CD14-positive monocyte (primary cell): ENCODE measurements around the gene BUD23. TPM values are rescaled to one million over a fixed set of nuclear protein-coding genes. Genes with fewer than 3 reads are reported as not detected.

Experiments used
- DNase-seq, 3 donors: peaks; one replicate each; pipeline ENCODE4 v3.0.0-alpha.2; 2011 to 2022
- H2AFZ ChIP-seq: 2 replicates; pipeline ENCODE4 v1.6.0; 2012; ENCODE audit warnings: mild to moderate bottlenecking, low read depth, low read length, inconsistent platforms; ENCODE audit not compliant: insufficient read depth, poor library complexity, severe bottlenecking
- H3K27ac ChIP-seq, 2 donors: 1 replicate in 1 of 2; 2 replicates in 1 of 2; pipeline ENCODE4 v1.5.1; 2012 to 2013; ENCODE audit warnings: low read length in 2 of 2, control low read depth in 1 of 2, inconsistent platforms in 1 of 2, low read depth in 1 of 2, mild to moderate bottlenecking in 1 of 2
- H3K27me3 ChIP-seq, 2 donors: one replicate each; pipeline versions ENCODE4 v1.6.0 to v1.6.1; 2011 to 2013; ENCODE audit warnings: low read length in 2 of 2; ENCODE audit not compliant: control insufficient read depth in 2 of 2, insufficient read depth in 2 of 2
- H3K36me3 ChIP-seq, 2 donors: replicated peaks in 1 of 2; 1 replicate in 1 of 2; 2 replicates in 1 of 2; pipeline versions ENCODE4 v1.5.1 to v1.6.1; 2012 to 2013; ENCODE audit warnings: low read length in 2 of 2, control low read depth in 1 of 2, inconsistent platforms in 1 of 2, mild to moderate bottlenecking in 1 of 2; ENCODE audit not compliant: insufficient read depth in 2 of 2, control insufficient read depth in 1 of 2
- H3K4me1 ChIP-seq, 2 donors: 1 replicate in 1 of 2; 2 replicates in 1 of 2; pipeline versions ENCODE4 v1.5.1 to v1.6.1; 2012 to 2013; ENCODE audit warnings: low read length in 2 of 2, control low read depth in 1 of 2, inconsistent platforms in 1 of 2, mild to moderate bottlenecking in 1 of 2, moderate library complexity in 1 of 2; ENCODE audit not compliant: insufficient read depth in 2 of 2, control insufficient read depth in 1 of 2
- H3K4me2 ChIP-seq: replicated peaks from 2 replicates; pipeline ENCODE3; 2012; ENCODE audit warnings: low read length, moderate library complexity, mild to moderate bottlenecking; ENCODE audit not compliant: poor library complexity, severe bottlenecking; ENCODE audit errors: extremely low read depth
- H3K4me3 ChIP-seq, 3 experiments: fragments of 200-600 bp in 1 of 3; sonication (generic) in 1 of 3; replicated peaks in 1 of 3; 1 replicate in 2 of 3; 2 replicates in 1 of 3; pipeline ENCODE4 v1.5.1; 2011 to 2013; ENCODE audit warnings: low read length in 3 of 3, mild to moderate bottlenecking in 3 of 3, control low read depth in 2 of 3, low read depth in 2 of 3, inconsistent platforms in 1 of 3, moderate library complexity in 1 of 3
- H3K79me2 ChIP-seq: 2 replicates; pipeline ENCODE4 v1.6.0; 2012; ENCODE audit warnings: mild to moderate bottlenecking, control low read depth, inconsistent platforms, low read length, moderate library complexity; ENCODE audit not compliant: insufficient read depth
- H3K9ac ChIP-seq: 2 replicates; pipeline ENCODE4 v1.6.0; 2017; ENCODE audit warnings: low read length, mild to moderate bottlenecking; ENCODE audit not compliant: insufficient read depth, poor library complexity, severe bottlenecking
- H3K9me3 ChIP-seq, 2 donors: replicated peaks in 1 of 2; 1 replicate in 1 of 2; 2 replicates in 1 of 2; pipeline versions ENCODE4 v1.5.1 to v1.6.1; 2012 to 2013; ENCODE audit warnings: low read length in 2 of 2, control low read depth in 1 of 2; ENCODE audit not compliant: control insufficient read depth in 1 of 2, insufficient read depth in 1 of 2
- H4K20me1 ChIP-seq: 2 replicates; pipeline ENCODE4 v1.6.0; 2012; ENCODE audit warnings: mild to moderate bottlenecking, low read length, control low read depth, moderate library complexity; ENCODE audit not compliant: insufficient read depth
- H3K27ac Mint-ChIP-seq, 7 donors: one replicate each; pipeline ENCODE4 v1.8.0; 2020; ENCODE audit warnings: mild to moderate bottlenecking in 7 of 7, mixed read lengths in 7 of 7, moderate library complexity in 6 of 7, inconsistent platforms in 2 of 7
- H3K27me3 Mint-ChIP-seq, 3 donors: one replicate each; pipeline ENCODE4 v1.8.0; 2021 to 2022; ENCODE audit warnings: low read depth in 3 of 3, mild to moderate bottlenecking in 3 of 3, mixed read lengths in 3 of 3, moderate library complexity in 3 of 3, inconsistent platforms in 1 of 3
- H3K36me3 Mint-ChIP-seq, 2 donors: one replicate each; pipeline ENCODE4 v1.8.0; 2020; ENCODE audit warnings: mixed read lengths in 2 of 2, inconsistent platforms in 1 of 2, mild to moderate bottlenecking in 1 of 2
- H3K4me1 Mint-ChIP-seq: one replicate; pipeline ENCODE4 v1.8.0; 2020; ENCODE audit warnings: mild to moderate bottlenecking, mixed read lengths
- H3K4me3 Mint-ChIP-seq, 2 donors: one replicate each; pipeline ENCODE4 v1.8.0; 2020; ENCODE audit warnings: mild to moderate bottlenecking in 2 of 2, mixed read lengths in 2 of 2, moderate library complexity in 1 of 2
- H3K9me3 Mint-ChIP-seq, 7 donors: one replicate each; pipeline ENCODE4 v1.8.0; 2020 to 2022; ENCODE audit warnings: mixed read lengths in 7 of 7, mild to moderate bottlenecking in 6 of 7, moderate library complexity in 6 of 7, inconsistent platforms in 2 of 7
- CTCF ChIP-seq: fragments of 200-600 bp; IDR thresholded peaks from one replicate; pipeline ENCODE4 v1.8.0; 2022; ENCODE audit warnings: antibody characterized with exemption, mild to moderate bottlenecking
- WGBS: methylation state at CpG from one replicate; pipeline ENCODE4 v1.1.5; 2013; ENCODE audit warnings: missing lambda C conversion rate; ENCODE audit not compliant: insufficient coverage; 5-methylcytosine and 5-hydroxymethylcytosine counted together
- intact Hi-C, 2 donors: fragments of 100-400 bp; cut with micrococcal nuclease; formaldehyde crosslinking; loops; one replicate each; pipeline versions ENCODE4 v1.15.0 to v1.15.1; 2023
- polyA plus RNA-seq, 3 donors: library from polyadenylated mRNA; depleted of rRNA in 1 of 3; unstranded in 2 of 3; stranded (reverse) in 1 of 3; fragments of 300-500 nt in 2 of 3; fragments of >200 nt in 1 of 3; fragmentation: Illumina TruSeq in 2 of 3; gene quantifications; 1 replicate in 2 of 3; 2 replicates in 1 of 3; pipeline ENCODE4 v1.2.3, GENCODE V29; 2012 to 2021

The BUD23 gene
- polyA plus RNA-seq, 3 donors = 44.5 to 51.9 (median 51.1) TPM

- peak overlapping the region; percentile 49 for H3K4me2 ChIP-seq
- no peaks in the 10 kb centered on the region for H4K20me1 ChIP-seq
- Mint-ChIP-seq H3K4me3 (peak overlapping the region in 1 of 2 donors; percentile 81), H3K4me1 (peaks cover 27% of the 10 kb centered on the region), H3K27ac (peak overlapping the region in 1 of 7 donors; percentile 12), H3K9me3 (peaks cover 0 to 26% (median 5%) of the 10 kb centered on the region in 7 donors), H3K27me3 (peaks cover 62 to 80% (median 77%) of the 10 kb centered on the region in 3 donors), H3K36me3 (peaks cover 6 to 12% of the 10 kb centered on the region in 2 donors)
- H3K4me3 ChIP-seq = peak overlapping the region in 1 of 3 experiments; percentile 34
- no peak overlapping the region for H2AFZ ChIP-seq
- TF ChIP-seq CTCF = no peak
- DNase-seq = peak; percentile 25 to 51 (median 48)
- peaks cover 6 to 9% of the 10 kb centered on the region in 2 donors for H3K4me1 ChIP-seq
- 19% methylated on average over 33 of the region's 45 CpGs for WGBS
- peaks cover 0 to 3% of the 10 kb centered on the region in 2 donors for H3K9me3 ChIP-seq
- H3K27ac ChIP-seq = no peak overlapping the region
- intact Hi-C loops = no loop called here
- H3K27me3 ChIP-seq = peaks cover 6 to 65% of the 10 kb centered on the region in 2 donors
- H3K79me2 ChIP-seq = no peaks in the 10 kb centered on the region
- no peak overlapping the region for H3K9ac ChIP-seq
- H3K36me3 ChIP-seq = peaks cover 4 to 7% of the 10 kb centered on the region in 2 donors
Observed at GRCh38 chr7:73703757-73704639, 20.6 kb downstream of the BUD23 start.

GRCh38 chr7:73704640-73705550 is 21.5 kb downstream of the BUD23 start:
- Histone ChIP-seq H3K4me1 (peaks cover 6 to 9% of the 10 kb centered on the region in 2 donors), H3K9ac (no peak overlapping the region), H3K4me2 (no peak overlapping the region), H3K27ac (no peak overlapping the region), H3K27me3 (peaks cover 6 to 72% of the 10 kb centered on the region in 2 donors), H3K79me2 (no peaks in the 10 kb centered on the region), H3K36me3 (no peaks in the 10 kb centered on the region), H3K4me3 (no peak overlapping the region), H3K9me3 (peaks cover 0 to 3% of the 10 kb centered on the region in 2 donors), H4K20me1 (no peaks in the 10 kb centered on the region), H2AFZ (no peak overlapping the region)
- Mint-ChIP-seq H3K9me3 (peaks cover 0 to 26% (median 5%) of the 10 kb centered on the region in 7 donors), H3K27me3 (peaks cover 66 to 86% (median 83%) of the 10 kb centered on the region in 3 donors), H3K4me1 (peaks cover 27% of the 10 kb centered on the region), H3K4me3 (peak overlapping the region in 1 of 2 donors; percentile 72), H3K36me3 (peaks cover 3 to 5% of the 10 kb centered on the region in 2 donors), H3K27ac (no peak overlapping the region)
- TF ChIP-seq CTCF = no peak
- no peak for DNase-seq
- 70% methylated on average over 10 of the region's 23 CpGs for WGBS
- intact Hi-C loops = no loop called here
